B cell (primary cell): ENCODE results near the gene RAB5A. TPM values are rescaled to one million over a fixed set of nuclear protein-coding genes. Genes with fewer than 3 reads are reported as not detected.

Experiments used
- ATAC-seq: fragments of 200-7000 bp; cut with Tn5 transposase; one replicate; pipeline ENCODE4 v1.10.0; 2021; ENCODE audit warnings: low read depth, mild to moderate bottlenecking, moderate number of reproducible peaks, moderate library complexity
- CTCF ChIA-PET: fragments of 350-600 bp; sonication (Branson Sonifier 250); formaldehyde crosslinking; loops from one replicate; lab custom pipeline; 2021; ENCODE audit warnings: antibody characterized with exemption, inconsistent platforms; lab: Charles Lee
- POLR2A ChIA-PET: fragments of 350-600 bp; sonication (Branson Sonifier 250); formaldehyde crosslinking; loops from one replicate; lab custom pipeline; 2021; ENCODE audit warnings: antibody characterized with exemption; lab: Charles Lee
- DNase-seq: peaks from one replicate; pipeline ENCODE4 v3.0.0; 2013
- H2AFZ ChIP-seq: 2 replicates; pipeline ENCODE4 v1.6.1; 2012; ENCODE audit warnings: mild to moderate bottlenecking, low read depth, low read length; ENCODE audit not compliant: insufficient read depth, poor library complexity, severe bottlenecking
- H3K27ac ChIP-seq, 2 donors: 1 replicate in 1 of 2; 2 replicates in 1 of 2; pipeline ENCODE4 v1.5.1; 2012 to 2013; ENCODE audit warnings: low read length in 2 of 2, mild to moderate bottlenecking in 2 of 2, moderate library complexity in 1 of 2
- H3K27me3 ChIP-seq, 4 experiments: fragments of 200-600 bp in 1 of 4; sonication (generic) in 1 of 4; replicated peaks in 1 of 4; 1 replicate in 2 of 4; 2 replicates in 2 of 4; pipeline versions ENCODE4 v1.6.1 to v1.7.0; 2013 to 2016; ENCODE audit warnings: low read length in 3 of 4, mild to moderate bottlenecking in 2 of 4, mixed read lengths in 1 of 4, moderate library complexity in 1 of 4; ENCODE audit not compliant: insufficient read depth in 4 of 4, control insufficient read depth in 3 of 4; ENCODE audit errors: control extremely low read depth in 1 of 4
- H3K36me3 ChIP-seq, 2 experiments: replicated peaks in 1 of 2; 1 replicate in 1 of 2; 2 replicates in 1 of 2; pipeline versions ENCODE4 v1.6.1 to v1.7.1; 2013; ENCODE audit warnings: low read length in 1 of 2; ENCODE audit not compliant: insufficient read depth in 2 of 2, control insufficient read depth in 1 of 2; ENCODE audit errors: control extremely low read depth in 1 of 2, extremely low read depth in 1 of 2
- H3K4me1 ChIP-seq, 2 donors: fragments of 200-600 bp in 1 of 2; sonication (generic) in 1 of 2; 1 replicate in 1 of 2; 2 replicates in 1 of 2; pipeline versions ENCODE4 v1.5.1 to v1.6.1; 2013 to 2017; ENCODE audit warnings: low read length in 2 of 2; ENCODE audit not compliant: control insufficient read depth in 2 of 2, insufficient read depth in 2 of 2
- H3K4me2 ChIP-seq: replicated peaks from 2 replicates; pipeline ENCODE3; 2012; ENCODE audit warnings: mild to moderate bottlenecking, low read depth, low read length; ENCODE audit not compliant: poor library complexity, severe bottlenecking
- H3K4me3 ChIP-seq, 5 experiments: fragments of 200-600 bp in 1 of 5; sonication (generic) in 1 of 5; 1 replicate in 3 of 5; 2 replicates in 2 of 5; pipeline versions ENCODE4 v1.5.1 to v1.7.0; 2011 to 2016; ENCODE audit warnings: low read length in 4 of 5, mild to moderate bottlenecking in 4 of 5, low read depth in 2 of 5, control low read depth in 1 of 5, moderate library complexity in 1 of 5; ENCODE audit not compliant: insufficient read depth in 1 of 5; ENCODE audit errors: control extremely low read depth in 1 of 5, extremely low read depth in 1 of 5
- H3K79me2 ChIP-seq: fragments of 200-600 bp; sonication (generic); one replicate; pipeline ENCODE4 v1.6.0; 2016; ENCODE audit warnings: low read length; ENCODE audit not compliant: control insufficient read depth, insufficient read depth
- H3K9ac ChIP-seq: fragments of 200-600 bp; sonication (generic); 2 replicates; pipeline ENCODE4 v1.6.1; 2017; ENCODE audit warnings: mild to moderate bottlenecking, low read length, moderate library complexity
- H3K9me3 ChIP-seq, 3 donors: one replicate each; pipeline versions ENCODE4 v1.6.1 to v1.7.1; 2013; ENCODE audit warnings: low read length in 2 of 3; ENCODE audit not compliant: control insufficient read depth in 2 of 3, insufficient read depth in 1 of 3; ENCODE audit errors: control extremely low read depth in 1 of 3
- H4K20me1 ChIP-seq: 2 replicates; pipeline ENCODE4 v1.6.0; 2012; ENCODE audit warnings: mild to moderate bottlenecking, low read length; ENCODE audit not compliant: insufficient read depth, control insufficient read depth, poor library complexity, severe bottlenecking
- H3K27ac Mint-ChIP-seq: one replicate; pipeline ENCODE4 v1.8.0; 2021; ENCODE audit warnings: mixed read lengths
- H3K27me3 Mint-ChIP-seq: one replicate; pipeline ENCODE4 v1.8.0; 2021; ENCODE audit warnings: mixed read lengths
- H3K4me1 Mint-ChIP-seq: one replicate; pipeline ENCODE4 v1.8.0; 2021; ENCODE audit warnings: mixed read lengths
- H3K4me3 Mint-ChIP-seq: one replicate; pipeline ENCODE4 v1.8.0; 2021; ENCODE audit warnings: mixed read lengths
- H3K9me3 Mint-ChIP-seq: one replicate; pipeline ENCODE4 v1.8.0; 2022; ENCODE audit warnings: mixed read lengths; ENCODE audit not compliant: insufficient read depth
- CTCF ChIP-seq: fragments of 200-600 bp; IDR thresholded peaks from one replicate; pipeline ENCODE4 v1.8.0; 2022; ENCODE audit warnings: antibody characterized with exemption, mild to moderate bottlenecking
- EZH2 ChIP-seq: IDR thresholded peaks from 2 replicates; pipeline ENCODE4 v1.6.1; 2012; ENCODE audit warnings: borderline replicate concordance, low read depth, mild to moderate bottlenecking, moderate library complexity, low read length; ENCODE audit not compliant: insufficient read depth, poor library complexity, severe bottlenecking
- WGBS: methylation state at CpG from one replicate; pipeline ENCODE4 v1.1.5; 2013; ENCODE audit warnings: missing lambda C conversion rate; ENCODE audit not compliant: insufficient coverage; 5-methylcytosine and 5-hydroxymethylcytosine counted together
- intact Hi-C: fragments of 100-400 bp; cut with micrococcal nuclease; formaldehyde crosslinking; loops from one replicate; pipeline ENCODE4 v1.10.0; 2022
- polyA plus RNA-seq: library from polyadenylated mRNA; depleted of rRNA; stranded (reverse); fragments of >200 nt; gene quantifications from 2 replicates; pipeline ENCODE4 v1.2.3, GENCODE V29; 2012
- total RNA-seq, 2 donors: library from RNA; stranded (reverse); fragments of 120-200 nt in 1 of 2; gene quantifications; 1 replicate in 1 of 2; 2 replicates in 1 of 2; pipeline versions ENCODE4 v1.2.3 to v1.2.4, GENCODE V29; 2013 to 2022

RAB5A gene
- total and polyA plus RNA-seq, 2 donors (not counting 1 experiment from before 2014, with no cell fraction given), result 21.7 to 59.4 TPM

GRCh38 chr3:19920401-19921080 lies 26.4 kb upstream of the RAB5A start:
- no peak overlapping the region for H3K27ac ChIP-seq
- ChIA-PET CTCF (no interaction called here), POLR2A (no interaction called here)
- no peak overlapping the region for H3K4me3 ChIP-seq
- Mint-ChIP-seq H3K27me3 (no peaks in the 10 kb centered on the region), H3K27ac (no peak overlapping the region), H3K4me1 (no peaks in the 10 kb centered on the region), H3K4me3 (no peak overlapping the region), H3K9me3 (no peaks in the 10 kb centered on the region)
- no peaks in the 10 kb centered on the region for H3K36me3 ChIP-seq
- H3K4me1 ChIP-seq, result no peaks in the 10 kb centered on the region
- H2AFZ ChIP-seq, result no peak overlapping the region
- no CpG with 5 or more reads among the region's 4 CpGs for WGBS
- no peak overlapping the region for H3K4me2 ChIP-seq
- intact Hi-C loops, result no loop called here
- TF ChIP-seq CTCF, result no peak
- TF ChIP-seq EZH2, result no peak
- ATAC-seq (no peak), DNase-seq (no peak)
- H3K9ac ChIP-seq, result no peak overlapping the region
- no peaks in the 10 kb centered on the region for H3K9me3 ChIP-seq
- H3K79me2 ChIP-seq, result no peaks in the 10 kb centered on the region
- H4K20me1 ChIP-seq, result no peaks in the 10 kb centered on the region
- H3K27me3 ChIP-seq, result no peaks in the 10 kb centered on the region

DNA sequence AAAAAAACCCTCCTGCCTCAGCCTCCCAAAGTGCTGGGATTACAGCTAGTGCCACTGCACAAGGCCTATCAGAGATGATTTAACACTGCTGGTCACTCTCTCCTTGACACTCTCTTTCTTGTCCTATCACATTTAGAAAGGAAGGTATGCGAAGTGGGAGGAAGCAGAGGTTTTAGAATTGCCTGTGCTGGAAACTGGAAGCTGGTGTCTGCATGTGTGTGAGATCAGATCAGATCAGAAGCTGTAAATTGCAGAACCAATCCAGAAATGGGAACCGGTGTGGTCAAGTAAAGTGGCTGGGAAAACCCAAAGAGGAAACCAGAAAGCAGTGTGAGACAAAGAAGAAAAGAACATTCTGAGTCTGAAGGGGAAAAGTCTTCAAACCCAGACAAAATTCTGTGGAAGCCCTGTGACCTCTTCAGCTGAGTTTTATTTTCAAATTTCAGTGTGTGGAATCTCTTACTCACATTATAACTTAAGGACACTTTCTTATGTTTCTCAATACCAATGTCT lies 15.7 kb upstream of the RAB5A start:
- DNase-seq (peak; percentile 52), ATAC-seq (peak; percentile 31)
- Mint-ChIP-seq H3K27ac (peak overlapping the region; percentile 63), H3K4me3 (no peak overlapping the region), H3K4me1 (peaks cover 13% of the 10 kb centered on the region), H3K27me3 (peaks cover 3% of the 10 kb centered on the region), H3K9me3 (no peaks in the 10 kb centered on the region)
- Histone ChIP-seq H3K9ac (no peak overlapping the region), H2AFZ (no peak overlapping the region), H3K9me3 (peaks cover 0 to 2% (median 0%) of the 10 kb centered on the region in 3 donors), H4K20me1 (no peaks in the 10 kb centered on the region), H3K27ac (peak overlapping the region in 1 of 2 donors; percentile 3), H3K27me3 (peaks cover 0 to 10% (median 0%) of the 10 kb centered on the region in 4 experiments), H3K4me1 (peaks cover 10 to 11% of the 10 kb centered on the region in 2 donors), H3K36me3 (no peaks in the 10 kb centered on the region), H3K4me2 (peak overlapping the region; percentile 1), H3K4me3 (no peak overlapping the region), H3K79me2 (no peaks in the 10 kb centered on the region)
- ChIA-PET POLR2A (no interaction called here), CTCF (interaction anchor here (0.6 to 0.8 kb wide), 2 partner anchors 65 to 1605 kb away, joined by 3 to 4 read pairs; no protein-coding TSS in a partner anchor)
- intact Hi-C loops, result no loop called here
- WGBS, result 10% methylated on average over 2 of the region's 2 CpGs
- TF ChIP-seq EZH2 (no peak), CTCF (no peak)
